ENCODE measurements around the gene CCDC57.
"Not testable (repeated sequence)": the region's sequence is repeated elsewhere in the genome, so short reads cannot be mapped to it uniquely, and the experiment has no call there.

Gene CCDC57, protein sequence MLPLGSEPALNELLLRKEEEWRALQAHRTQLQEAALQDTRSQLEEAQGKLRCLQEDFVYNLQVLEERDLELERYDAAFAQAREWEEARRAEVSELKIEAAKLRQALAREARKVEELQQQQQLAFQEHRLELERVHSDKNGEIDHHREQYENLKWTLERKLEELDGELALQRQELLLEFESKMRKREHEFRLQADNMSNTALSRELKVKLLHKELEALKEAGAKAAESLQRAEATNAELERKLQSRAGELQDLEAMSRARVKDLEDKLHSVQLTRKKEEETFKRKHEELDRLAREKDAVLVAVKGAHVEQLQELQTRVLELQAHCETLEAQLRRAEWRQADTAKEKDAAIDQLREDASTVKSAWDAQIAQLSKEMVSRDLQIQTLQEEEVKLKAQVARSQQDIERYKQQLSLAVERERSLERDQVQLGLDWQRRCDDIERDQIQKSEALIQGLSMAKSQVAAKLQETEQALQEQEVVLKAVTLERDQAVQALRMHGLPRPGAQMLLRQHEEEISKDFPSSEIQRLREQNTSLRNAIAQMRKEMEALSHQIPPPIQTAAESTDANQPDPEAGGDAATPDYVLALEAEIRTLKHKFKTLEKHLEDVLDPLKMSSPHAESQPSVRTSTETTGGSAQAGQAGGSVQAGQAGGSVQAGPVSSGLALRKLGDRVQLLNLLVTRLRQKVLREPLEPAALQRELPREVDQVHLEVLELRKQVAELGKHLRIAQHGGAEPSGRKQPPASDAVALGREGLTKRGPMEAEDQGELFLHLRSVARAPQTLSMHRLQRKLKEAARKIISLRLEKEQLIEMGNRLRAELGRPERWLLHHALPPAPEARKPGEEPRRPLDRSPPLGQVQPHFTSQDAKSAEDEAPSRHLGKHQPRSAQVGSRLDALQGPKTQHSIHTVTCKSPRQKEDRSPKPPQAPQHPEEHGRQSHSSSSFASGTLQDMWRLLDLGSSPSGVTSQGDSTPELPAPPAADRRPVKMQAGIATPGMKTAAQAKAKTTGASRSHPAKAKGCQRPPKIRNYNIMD

GRCh38 chr17:82212331-82213250 lies at the start of gene CCDC57:
Gene CCDC57, minus strand, starts transcription at chr17:82212842. Its CDS starts 10,898 bp downstream, at chr17:82201944.
- no peak for DNase-seq (ENCODE audit: extremely low read depth, low read depth)

DNA sequence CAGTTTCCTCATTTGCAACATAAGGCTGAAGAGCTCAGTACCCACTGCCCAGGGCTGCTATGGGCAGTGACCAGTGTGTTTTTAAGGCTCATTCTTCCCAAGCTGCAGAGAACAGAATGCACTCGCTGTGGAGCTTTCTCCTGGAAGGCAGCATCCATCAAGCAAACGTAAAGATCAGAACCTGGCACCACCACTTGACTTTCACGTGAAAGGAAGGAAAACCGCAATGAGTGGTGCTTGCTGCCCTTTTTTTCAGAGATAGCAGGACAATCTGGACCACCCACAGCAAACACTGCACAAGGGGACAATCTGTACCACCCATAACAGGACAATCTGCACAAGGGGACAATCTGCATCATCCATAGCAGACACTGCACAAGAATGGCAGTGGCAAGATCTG lies 49.7 kb upstream of the CCDC57 start:
- TF ChIP-seq, protein P1, sequence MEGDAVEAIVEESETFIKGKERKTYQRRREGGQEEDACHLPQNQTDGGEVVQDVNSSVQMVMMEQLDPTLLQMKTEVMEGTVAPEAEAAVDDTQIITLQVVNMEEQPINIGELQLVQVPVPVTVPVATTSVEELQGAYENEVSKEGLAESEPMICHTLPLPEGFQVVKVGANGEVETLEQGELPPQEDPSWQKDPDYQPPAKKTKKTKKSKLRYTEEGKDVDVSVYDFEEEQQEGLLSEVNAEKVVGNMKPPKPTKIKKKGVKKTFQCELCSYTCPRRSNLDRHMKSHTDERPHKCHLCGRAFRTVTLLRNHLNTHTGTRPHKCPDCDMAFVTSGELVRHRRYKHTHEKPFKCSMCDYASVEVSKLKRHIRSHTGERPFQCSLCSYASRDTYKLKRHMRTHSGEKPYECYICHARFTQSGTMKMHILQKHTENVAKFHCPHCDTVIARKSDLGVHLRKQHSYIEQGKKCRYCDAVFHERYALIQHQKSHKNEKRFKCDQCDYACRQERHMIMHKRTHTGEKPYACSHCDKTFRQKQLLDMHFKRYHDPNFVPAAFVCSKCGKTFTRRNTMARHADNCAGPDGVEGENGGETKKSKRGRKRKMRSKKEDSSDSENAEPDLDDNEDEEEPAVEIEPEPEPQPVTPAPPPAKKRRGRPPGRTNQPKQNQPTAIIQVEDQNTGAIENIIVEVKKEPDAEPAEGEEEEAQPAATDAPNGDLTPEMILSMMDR (IDR thresholded peaks at IDR 0.05; ENCODE audit: low read depth, low read length), result no peak
- DNase-seq (ENCODE audit: extremely low read depth, low read depth), result no peak

More at GRCh38 chr17:82212331-82213250, at the start of gene CCDC57:
- TF ChIP-seq, protein P1 (IDR thresholded peaks at IDR 0.05; ENCODE audit: low read depth, low read length), result no peak

- DNase-seq (ENCODE audit: extremely low read depth, low read depth), result not testable (repeated sequence)
Measured at GRCh38 chr17:82259972-82260961, 47.6 kb upstream of the CCDC57 start.

DNA sequence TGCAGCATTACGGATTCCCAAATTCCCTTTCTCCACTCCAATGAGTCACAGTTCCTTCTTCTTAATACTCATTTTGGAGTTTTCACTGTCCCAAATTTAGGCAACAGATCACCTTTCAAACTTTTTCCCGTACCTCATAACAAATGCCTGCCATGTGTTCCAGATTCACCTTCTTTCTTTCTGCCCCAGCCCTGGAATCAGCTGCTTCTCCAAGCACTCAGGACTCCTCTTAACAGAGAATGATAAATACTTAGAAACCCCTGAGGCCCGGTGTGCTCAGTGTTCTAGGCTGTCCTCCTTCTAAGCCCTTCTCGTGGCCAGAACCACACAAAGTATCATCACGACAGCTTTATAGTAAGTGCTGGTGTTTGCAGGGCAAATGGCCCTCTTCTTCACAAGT lies 45.9 kb upstream of the CCDC57 start:
- TF ChIP-seq, protein P1 (IDR thresholded peaks at IDR 0.05; ENCODE audit: low read depth, low read length), result no peak
- no peak for DNase-seq (ENCODE audit: extremely low read depth, low read depth)

DNA sequence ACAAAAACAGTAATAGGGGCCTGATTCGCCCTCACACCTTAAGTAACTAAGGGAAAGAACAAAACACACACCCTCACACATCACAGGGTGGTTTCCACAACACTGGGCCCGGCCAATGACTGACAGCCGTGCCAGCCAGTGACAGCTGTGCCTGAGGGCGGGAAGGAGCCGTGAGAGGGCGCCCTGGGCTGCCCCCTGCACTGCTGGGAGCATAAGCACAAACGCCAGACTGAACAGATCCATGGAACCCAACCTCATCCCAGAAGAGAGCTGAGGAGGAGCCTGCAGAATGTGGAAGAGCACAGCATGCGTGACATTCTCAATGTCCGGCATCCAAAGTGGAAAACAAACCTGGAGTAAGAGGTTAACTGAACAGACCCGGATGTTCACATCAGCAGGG lies 44.8 kb upstream of the CCDC57 start:
- DNase-seq (ENCODE audit: extremely low read depth, low read depth), result no peak
- TF ChIP-seq, protein P1 (IDR thresholded peaks at IDR 0.05; ENCODE audit: low read depth, low read length), result no peak

DNA sequence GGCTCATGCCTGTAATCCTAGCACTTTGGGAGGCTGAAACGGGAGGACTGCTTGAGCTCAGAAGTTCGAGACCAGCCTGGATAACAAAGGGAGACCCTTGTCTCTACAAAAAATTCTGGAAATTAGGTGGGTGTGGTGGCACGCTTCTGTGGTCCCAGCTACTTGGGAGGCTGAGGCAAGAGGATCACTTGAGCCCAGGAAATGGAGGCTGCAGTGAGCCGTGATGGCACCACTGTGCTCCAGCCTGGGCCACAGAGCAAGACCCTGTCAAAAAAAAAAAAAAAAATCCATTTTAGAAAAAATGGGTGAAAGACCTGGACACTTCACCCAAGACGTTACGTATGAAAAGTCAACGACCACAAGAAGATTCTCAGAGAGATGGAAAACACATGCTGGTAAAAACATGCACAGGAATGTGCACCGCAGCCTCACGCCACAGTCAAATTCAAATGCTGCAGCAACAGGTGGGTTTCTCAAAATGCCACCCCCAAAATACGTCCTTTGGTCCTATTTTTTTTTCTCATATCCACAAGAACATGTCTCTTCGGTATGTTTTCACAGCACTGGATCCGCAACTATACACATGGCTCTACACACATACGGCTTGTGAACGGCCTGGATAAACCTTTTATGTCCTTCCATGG lies 43.7 kb upstream of the CCDC57 start:
- no peak for DNase-seq (ENCODE audit: extremely low read depth, low read depth)
- TF ChIP-seq, protein P1 (IDR thresholded peaks at IDR 0.05; ENCODE audit: low read depth, low read length), result no peak
